ENCODE data around the gene CAMTA2. TPM values are rescaled to one million over a fixed set of nuclear protein-coding genes. Genes with fewer than 3 reads are reported as not detected.
"Not testable (repeated sequence)": the region's sequence is repeated elsewhere in the genome, so short reads cannot be mapped to it uniquely, and the experiment has no call there.

Gene CAMTA2
- total RNA-seq, 4 donors from 2014 or later: 24.0 to 48.2 (median 28.4) TPM

DNA sequence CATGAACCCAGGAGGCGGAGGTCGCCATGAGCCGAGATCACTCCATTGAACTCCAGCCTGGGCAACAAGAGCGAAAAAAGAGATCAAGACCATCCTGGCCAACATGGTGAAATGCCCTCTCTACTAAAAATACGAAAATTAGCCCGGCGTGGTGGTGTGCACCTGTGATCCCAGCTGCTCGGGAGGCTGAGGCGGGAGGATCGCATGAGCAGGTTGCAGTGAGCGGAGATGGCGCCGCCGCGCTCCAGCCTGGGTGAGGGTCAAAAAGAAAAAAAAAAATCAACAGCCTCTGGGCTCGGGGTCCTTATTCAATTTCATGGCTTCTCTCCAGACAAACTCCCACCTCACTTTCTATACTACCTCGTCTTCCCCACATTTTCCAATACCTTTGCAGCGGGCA, 58.6 kb downstream of the CAMTA2 start:
- 97% methylated on average over 18 of the region's 18 CpGs for WGBS
- H3K4me3 ChIP-seq: no peak overlapping the region
- intact Hi-C loops (cut with DNase I): no loop called here

DNA sequence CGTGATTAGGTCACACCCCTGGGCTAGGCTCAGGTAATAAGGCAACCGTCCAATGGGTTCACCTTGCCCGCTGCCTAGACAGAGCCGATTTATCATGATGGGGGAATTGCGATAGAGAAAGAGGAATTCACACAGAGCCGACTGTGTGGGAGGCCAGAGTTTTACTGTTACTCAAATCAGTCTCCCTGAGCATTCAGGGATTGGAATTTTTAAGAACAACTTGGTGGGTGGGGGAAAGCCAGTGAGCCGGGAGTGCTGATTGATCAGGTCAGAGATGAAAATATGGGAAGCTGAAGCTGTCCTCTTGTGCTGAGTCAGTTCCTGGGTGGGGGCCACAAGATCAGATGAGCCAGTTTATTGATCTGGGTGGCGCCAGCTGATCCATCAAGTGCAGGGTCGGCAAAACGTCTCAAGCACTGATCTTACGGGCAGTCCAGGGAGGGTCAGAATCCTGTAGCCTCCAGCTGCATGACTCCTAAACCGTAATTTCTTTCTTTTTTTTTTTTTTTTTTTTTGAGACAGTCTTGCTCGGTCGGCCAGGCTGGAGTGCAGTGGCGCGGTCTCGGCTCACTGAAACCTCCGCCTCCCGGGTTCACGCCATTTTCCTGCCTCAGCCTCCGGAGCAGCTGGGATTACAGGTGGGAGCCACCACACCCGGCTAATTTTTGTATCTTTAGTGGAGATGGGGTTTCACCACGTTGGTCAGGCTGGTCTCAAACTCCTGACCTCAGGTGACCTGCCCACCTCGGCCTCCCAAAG, 60.7 kb downstream of the CAMTA2 start:
- 90% methylated on average over 21 of the region's 24 CpGs for WGBS
- H3K4me3 ChIP-seq; H3K36me3 ChIP-seq; H3K9me3 ChIP-seq; H3K27ac ChIP-seq (replicated peaks in 1 of 4); DNase-seq (ENCODE audit: extremely low spot score); intact Hi-C loops (cut with DNase I); H3K4me1 ChIP-seq; H3K27me3 ChIP-seq: not testable (repeated sequence)

More for the DNA sequence above, 58.6 kb downstream of the CAMTA2 start:
- TF ChIP-seq CTCF (IDR thresholded peaks at IDR 0.05) (no peak), POLR2A (IDR thresholded peaks at IDR 0.05; ENCODE audit: low read depth) (no peak), EP300 (IDR thresholded peaks at IDR 0.05) (no peak), POLR2AphosphoS5 (IDR thresholded peaks at IDR 0.05) (no peak)
- Histone ChIP-seq H3K4me1 (peaks cover 3 to 6% (median 4%) of the 10 kb centered on the region in 4 donors), H3K27me3 (no peaks in the 10 kb centered on the region), H3K9me3 (no peaks in the 10 kb centered on the region), H3K27ac (replicated peaks in 1 of 4) (no peak overlapping the region), H3K36me3 (no peaks in the 10 kb centered on the region)
- DNase-seq (ENCODE audit: extremely low spot score): no peak

GRCh38 chr17:4921320-4921719, 66.2 kb downstream of the CAMTA2 start:
- Histone ChIP-seq H3K36me3 (no peaks in the 10 kb centered on the region), H3K27me3 (no peaks in the 10 kb centered on the region), H3K9me3 (no peaks in the 10 kb centered on the region), H3K4me3 (no peak overlapping the region), H3K4me1 (no peaks in the 10 kb centered on the region), H3K27ac (replicated peaks in 1 of 4) (no peak overlapping the region)
- intact Hi-C loops (cut with DNase I): no loop called here
- no peak for DNase-seq (ENCODE audit: extremely low spot score)
- WGBS: 90% methylated on average over 4 of the region's 4 CpGs
- TF ChIP-seq CTCF (IDR thresholded peaks at IDR 0.05): no peak
- no peak for TF ChIP-seq EP300 (IDR thresholded peaks at IDR 0.05)
- no peak for TF ChIP-seq POLR2AphosphoS5 (IDR thresholded peaks at IDR 0.05)
- no peak for TF ChIP-seq POLR2A (IDR thresholded peaks at IDR 0.05; ENCODE audit: low read depth)

DNA sequence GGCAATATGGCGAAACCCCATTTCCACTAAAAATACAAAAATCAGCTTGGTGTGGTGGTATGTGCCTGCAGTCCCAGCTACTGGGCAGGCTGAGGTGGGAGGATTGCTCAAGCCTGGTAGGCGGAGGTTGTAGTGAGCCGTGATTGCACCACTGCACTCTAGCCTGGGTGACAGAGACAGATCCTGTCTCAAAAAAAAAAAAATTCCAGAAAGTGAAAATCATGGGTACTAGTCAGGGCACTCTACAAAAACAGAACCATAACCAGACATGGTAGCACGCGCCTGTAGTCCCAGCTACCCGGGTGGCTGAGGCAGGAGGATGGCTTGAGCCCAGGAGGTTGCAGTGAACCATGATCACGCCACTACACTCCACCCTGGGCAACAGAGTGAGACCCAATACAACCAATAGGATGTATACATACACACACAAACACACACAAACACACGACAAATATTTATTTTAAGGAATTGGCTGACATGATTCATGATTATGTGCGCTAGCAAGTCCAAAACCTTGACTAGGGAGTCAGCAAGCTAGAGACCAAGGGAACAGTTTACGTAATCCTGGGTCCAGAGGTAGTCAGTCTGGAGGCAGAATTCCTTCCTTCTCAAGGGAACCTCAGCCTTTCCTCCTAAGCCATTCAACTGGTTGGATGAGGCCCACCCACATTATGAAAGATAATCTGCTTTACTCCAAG, 67.0 kb downstream of the CAMTA2 start:
- Histone ChIP-seq H3K4me3 (no peak overlapping the region), H3K27ac (replicated peaks in 1 of 4) (no peak overlapping the region), H3K27me3 (no peaks in the 10 kb centered on the region), H3K9me3 (no peaks in the 10 kb centered on the region), H3K36me3 (no peaks in the 10 kb centered on the region), H3K4me1 (no peaks in the 10 kb centered on the region)
- no peak for DNase-seq (ENCODE audit: extremely low spot score)
- TF ChIP-seq POLR2AphosphoS5 (IDR thresholded peaks at IDR 0.05) (no peak), POLR2A (IDR thresholded peaks at IDR 0.05; ENCODE audit: low read depth) (no peak), EP300 (IDR thresholded peaks at IDR 0.05) (no peak), CTCF (IDR thresholded peaks at IDR 0.05) (no peak)
- intact Hi-C loops (cut with DNase I): no loop called here
- 83% methylated on average over 10 of the region's 10 CpGs for WGBS

- Histone ChIP-seq H3K9me3 (no peaks in the 10 kb centered on the region), H3K4me1 (no peaks in the 10 kb centered on the region), H3K36me3 (no peaks in the 10 kb centered on the region), H3K27me3 (no peaks in the 10 kb centered on the region), H3K4me3 (no peak overlapping the region), H3K27ac (replicated peaks in 1 of 4) (no peak overlapping the region)
- DNase-seq (ENCODE audit: extremely low spot score): no peak
- TF ChIP-seq POLR2A (IDR thresholded peaks at IDR 0.05; ENCODE audit: low read depth) (no peak), EP300 (IDR thresholded peaks at IDR 0.05) (no peak), CTCF (IDR thresholded peaks at IDR 0.05) (no peak), POLR2AphosphoS5 (IDR thresholded peaks at IDR 0.05) (no peak)
- intact Hi-C loops (cut with DNase I): no loop called here
- 67% methylated on average over 8 of the region's 8 CpGs for WGBS
These were observed 67.9 kb downstream of the CAMTA2 start for GRCh38 chr17:4919511-4920047.
